ENCODE results near the gene NDUFAF8.
A peak's percentile ranks its signal among the peaks of the same experiment; 100 is the strongest.

NDUFAF8 gene, protein sequence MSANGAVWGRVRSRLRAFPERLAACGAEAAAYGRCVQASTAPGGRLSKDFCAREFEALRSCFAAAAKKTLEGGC

DNA sequence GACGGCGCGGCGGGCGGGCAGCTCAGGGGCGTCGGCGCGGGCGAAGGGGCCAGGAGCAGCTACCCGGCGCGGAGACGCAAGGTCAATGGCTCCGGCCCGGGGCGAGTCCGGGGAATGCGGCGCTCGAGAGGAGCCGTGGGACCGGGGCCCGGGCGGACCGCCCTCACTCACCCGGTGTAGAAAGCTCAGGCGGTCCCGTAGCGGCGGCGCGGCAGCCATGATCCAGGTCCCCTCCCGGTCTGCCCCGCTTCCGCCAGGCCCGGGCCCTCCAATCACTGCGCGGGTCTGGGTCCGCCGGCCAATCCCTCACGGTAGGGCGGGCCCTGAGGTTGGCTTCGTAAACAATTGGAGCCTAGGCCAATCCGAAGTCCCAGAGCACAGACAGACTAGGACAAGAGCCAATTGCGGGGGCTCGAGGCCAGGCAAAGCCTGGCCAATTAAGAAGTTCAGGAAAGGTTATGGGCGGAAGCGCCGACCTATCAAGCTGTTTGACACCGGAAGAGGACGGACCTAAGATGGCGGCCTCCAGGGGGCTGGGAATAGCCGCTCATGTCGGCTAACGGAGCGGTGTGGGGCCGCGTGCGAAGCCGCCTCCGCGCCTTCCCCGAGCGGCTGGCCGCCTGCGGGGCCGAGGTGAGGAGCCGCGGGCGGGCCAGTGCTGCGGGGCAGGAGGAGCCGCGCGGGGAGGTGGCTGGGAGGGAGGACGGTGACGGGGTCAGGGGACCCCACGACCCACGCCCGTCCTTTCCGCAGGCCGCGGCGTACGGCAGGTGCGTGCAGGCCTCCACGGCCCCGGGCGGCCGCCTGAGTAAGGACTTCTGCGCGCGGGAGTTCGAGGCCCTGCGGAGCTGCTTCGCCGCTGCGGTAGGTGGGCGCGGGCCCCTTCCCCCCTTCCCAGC is at the start of gene NDUFAF8, which contains the start of gene TEPSIN:
TSS of gene NDUFAF8 (plus strand) at position 504 of the 899 bp plus-strand sequence. CDS start at position 550, 46 bp downstream.
TSS of gene TEPSIN (minus strand) at position 241 of the 899 bp plus-strand sequence. CDS start at position 219, 22 bp downstream.
- DNase-seq (ENCODE audit: low spot score): peak; percentile 100

DNA sequence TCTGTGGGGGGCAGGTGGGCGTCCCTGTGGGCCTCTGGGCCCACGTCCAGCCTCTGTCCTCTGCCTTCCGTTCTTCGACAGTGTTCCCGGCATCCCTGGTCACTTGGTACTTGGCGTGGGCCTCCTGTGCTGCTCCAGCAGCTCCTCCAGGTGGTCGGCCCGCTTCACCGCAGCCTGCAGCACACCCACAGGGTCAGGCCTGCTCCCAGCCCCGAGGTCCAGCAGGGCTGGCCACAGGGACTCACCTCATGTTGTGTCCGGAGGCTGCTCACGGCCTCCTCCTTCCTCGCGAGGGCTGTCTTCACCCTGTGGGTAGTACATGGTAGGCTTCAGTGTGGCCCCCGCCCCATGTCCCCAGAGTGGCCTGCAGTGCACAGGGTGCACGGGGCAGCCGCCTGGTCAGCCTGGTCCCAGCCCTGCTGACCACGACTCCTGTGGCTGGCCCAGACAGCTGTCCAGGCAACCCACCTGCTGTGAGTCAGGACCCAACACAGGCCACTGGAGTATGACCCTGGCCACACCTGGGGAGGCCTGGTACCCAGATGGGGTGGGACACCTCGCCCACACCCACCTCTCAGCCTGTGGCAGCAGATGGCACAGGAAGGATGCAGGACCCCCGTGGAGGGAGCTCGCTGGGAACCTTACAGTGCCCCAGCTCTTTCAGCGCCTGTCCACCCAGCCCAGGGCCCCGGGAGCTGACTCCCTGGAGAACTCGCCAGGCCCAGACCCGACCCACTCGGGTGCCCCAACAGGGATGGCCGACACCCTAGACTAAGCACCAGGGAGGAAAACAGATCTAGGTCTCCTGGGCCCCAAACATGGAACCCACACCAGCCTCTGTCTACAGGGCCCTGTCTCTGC is 49.2 kb upstream of the NDUFAF8 start:
- peak; percentile 70 for DNase-seq (ENCODE audit: low spot score)

DNA sequence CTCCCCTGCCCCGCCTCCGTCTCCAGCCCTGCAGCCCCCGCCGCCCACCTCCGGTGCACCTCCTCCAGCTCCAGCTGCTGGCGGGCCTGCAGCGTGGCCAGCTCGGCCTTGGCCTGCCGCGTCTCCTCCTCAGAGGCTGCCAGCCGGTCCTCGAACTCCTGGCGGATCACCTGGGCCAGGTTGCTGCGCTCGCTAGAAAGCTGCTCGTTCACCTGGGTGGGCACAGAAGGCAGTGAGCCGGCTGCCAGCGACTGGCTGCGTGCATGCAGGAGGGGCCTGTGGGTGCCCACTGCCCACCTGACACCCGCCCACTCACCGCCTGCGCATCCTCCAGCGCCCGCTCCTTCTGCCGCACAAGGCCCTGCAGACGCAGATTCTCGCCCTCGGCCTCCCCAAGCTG is 48.5 kb upstream of the NDUFAF8 start:
- DNase-seq (ENCODE audit: low spot score): no peak

DNA sequence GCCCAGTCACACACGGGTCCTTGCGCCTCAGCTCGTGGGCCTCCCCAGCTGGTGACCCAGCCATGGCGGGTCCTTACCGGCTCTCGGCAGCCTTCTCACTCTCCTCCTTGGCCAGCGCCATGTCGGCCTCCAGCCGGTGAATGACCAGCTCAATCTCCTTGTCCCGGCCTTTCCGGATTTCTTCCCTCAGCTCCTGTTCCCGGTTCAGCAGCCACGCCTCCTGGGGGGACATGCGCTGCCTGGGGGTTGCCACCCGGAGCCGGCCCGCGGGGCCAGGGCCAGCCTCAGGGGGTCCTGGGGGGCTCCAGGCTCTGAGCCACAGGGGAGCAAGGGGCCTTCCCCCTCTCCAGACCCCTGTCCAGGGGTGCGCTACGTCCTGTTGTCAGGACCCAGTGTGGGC is 48.0 kb upstream of the NDUFAF8 start:
- no peak for DNase-seq (ENCODE audit: low spot score)

DNA sequence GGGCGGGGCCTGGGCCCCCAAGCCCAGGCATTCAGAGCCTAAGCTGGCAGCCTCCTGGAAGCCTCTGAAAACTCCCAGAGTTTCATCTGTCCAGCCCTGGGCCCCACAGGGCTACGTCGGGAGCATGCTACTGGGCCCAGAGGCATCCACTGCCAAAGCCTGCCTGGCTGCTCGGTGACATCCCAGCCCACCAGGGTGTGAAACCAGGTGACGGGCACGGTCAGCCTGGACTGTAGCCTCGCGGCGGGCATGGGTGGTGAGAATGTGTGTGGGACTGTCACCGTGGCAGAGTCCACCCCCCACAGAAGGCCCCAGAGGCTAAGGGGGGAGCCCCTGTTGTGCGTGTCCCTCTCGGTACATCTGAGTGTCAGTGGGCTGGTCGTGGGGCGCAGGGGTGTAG is 47.5 kb upstream of the NDUFAF8 start:
- no peak for DNase-seq (ENCODE audit: low spot score)

DNA sequence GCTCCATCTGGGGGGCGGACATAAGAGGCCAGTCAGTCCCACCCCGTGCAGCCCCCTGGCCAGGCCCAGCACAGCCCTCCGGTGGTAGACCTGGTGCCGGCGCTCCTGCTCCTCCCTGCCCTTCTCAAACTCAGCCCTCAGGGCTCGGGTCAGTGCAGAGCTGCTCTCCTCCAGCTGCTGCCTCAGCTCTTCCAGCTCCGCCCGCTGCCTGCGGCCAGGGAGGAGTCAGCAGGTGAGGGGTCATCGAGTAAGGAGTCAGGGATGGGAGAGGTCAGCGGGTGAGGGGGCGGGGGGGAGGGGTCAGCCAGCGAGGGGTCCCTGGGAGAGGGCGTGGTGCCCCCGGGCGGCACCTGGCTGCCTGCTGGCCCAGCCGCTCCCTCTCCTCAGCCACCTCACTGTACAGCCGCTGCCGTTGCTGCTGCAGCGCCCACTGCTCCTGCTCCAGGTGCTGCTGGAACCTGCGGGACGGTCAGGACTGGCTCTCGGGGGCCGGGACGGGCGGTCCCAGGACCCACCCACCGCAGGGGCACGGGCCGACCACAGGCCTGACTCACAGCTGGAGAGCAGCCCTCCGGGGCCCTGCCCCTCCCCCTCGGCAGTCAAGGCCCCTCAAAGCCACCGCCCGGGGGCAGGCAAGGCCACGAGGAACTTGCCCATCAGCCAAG is 46.6 kb upstream of the NDUFAF8 start:
- DNase-seq (ENCODE audit: low spot score): no peak

DNA sequence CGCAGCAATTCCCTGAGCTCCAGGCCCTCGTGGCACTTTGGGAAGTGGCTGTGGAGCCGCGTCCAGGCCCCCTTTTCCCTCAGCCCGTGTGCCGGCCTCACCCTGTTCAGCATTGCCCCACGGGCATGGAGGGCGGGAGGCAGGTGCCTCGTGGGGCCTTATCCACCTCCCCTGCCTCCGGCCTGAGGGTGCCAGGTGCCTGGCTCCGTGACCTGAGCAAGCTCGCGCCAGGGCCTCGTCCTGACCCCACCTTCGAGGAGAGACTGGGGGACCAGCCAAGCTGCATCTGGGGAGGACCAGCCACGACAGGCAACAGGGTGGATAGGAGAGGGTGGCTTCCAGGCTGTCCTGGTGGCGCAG is 46.1 kb upstream of the NDUFAF8 start:
- no peak for DNase-seq (ENCODE audit: low spot score)

DNA sequence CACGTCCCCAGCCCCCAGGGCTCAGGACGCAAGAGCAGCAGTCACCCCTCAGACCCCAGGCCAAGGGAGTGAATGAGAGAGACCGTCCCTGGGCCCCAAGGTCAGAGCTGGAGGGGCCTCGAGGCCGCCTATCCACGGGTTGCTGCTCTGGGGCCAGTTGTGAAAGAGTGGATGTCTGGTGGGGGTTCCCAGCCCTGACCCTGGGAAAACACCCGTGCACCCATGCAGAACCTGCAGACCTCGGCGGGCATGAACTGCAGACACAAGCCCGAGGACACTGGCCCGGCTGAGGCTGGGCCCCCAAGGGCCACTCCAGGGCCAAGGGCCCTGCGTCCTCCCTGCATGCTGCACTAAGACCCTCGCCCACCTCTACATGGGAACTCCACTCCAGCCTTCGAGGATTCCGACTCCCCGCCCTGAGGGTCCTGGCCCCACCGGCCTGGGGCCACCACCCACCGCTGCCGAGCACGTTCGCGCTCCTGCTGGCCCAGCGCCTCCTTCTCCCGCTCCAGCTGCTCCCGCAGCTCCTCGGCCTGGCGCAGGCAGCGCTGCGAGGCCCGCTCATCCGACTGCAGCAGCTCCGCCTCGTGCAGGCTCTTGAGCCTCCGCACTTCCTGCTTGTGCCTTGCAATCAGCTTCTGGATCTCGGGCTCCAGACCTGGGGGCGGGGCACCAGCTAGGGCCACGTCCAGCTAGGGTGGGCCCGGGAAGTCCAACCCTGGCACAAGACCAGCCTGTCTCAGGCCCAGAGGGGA is 45.5 kb upstream of the NDUFAF8 start:
- no peak for DNase-seq (ENCODE audit: low spot score)

DNA sequence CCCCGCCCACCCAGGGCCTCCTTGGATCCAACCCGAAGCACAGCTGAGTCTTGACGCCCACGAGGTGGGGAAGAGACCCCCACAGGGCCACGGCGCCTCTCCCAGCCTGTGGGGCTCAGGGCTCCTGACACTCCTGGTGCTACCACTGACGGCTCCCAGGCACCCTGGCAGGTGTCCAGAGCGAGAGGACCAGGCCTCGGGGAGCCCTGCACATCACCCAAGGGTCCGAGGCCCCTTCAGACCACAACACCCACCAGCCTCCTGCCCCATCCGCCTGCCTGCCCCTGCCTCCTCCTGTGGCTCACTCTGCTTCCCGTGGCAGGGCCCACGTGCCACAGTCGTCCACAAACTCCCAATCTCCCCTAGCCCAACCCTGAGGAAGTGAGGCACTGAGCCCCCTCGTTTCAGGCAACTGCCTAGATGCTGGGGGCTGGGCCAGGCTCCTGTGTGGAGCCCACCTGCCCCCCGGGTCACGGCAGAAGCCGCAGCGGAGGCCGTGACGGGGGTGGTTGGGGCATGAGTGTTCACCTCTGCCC is 44.8 kb upstream of the NDUFAF8 start:
- no peak for DNase-seq (ENCODE audit: low spot score)

DNA sequence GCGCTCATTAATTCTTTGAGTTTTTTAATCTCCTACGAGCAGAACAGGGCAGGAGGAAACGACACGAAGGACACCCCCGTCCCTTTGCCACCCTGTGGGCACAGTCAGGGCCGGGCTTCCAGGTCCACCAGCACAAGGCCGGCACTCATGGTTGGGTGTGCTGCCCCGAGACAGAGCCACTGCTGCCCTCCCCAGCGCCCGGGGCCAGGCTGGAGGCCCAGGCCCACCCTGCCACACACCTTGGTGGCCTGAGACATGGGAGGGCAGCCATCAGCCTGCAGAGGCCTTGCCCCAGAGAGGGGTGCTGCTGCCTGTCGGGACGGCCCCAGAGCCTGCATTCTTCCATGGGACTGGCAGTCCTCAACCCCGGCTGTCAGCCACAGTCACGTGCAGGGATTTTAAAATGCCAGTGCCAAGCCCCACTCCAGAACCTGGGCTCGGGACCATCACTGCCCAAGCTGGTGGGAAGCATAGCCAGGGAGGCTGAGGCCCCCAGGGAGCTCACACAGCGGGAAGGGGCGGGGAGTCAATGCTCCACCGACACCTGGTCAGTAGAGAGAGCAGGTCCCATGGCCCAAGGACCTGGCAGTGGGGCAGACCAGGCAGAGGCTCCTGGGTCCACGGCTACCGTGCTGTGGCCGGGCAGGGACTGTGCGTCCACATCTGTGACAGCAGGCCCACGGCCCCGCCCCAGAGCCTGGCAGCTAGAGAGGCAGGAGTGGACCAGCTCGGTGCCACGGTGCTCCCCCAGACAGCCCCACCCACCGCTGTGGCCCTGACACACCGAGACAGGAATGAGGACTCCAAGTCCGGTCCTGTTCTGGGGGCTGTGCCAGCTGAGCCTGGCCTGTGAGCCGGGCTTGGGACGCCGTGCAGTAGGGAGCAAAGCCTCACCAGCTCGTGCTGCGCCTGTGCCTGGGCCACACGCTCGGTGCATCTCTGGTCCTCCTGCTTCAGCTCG is 43.9 kb upstream of the NDUFAF8 start:
- no peak for DNase-seq (ENCODE audit: low spot score)

DNA sequence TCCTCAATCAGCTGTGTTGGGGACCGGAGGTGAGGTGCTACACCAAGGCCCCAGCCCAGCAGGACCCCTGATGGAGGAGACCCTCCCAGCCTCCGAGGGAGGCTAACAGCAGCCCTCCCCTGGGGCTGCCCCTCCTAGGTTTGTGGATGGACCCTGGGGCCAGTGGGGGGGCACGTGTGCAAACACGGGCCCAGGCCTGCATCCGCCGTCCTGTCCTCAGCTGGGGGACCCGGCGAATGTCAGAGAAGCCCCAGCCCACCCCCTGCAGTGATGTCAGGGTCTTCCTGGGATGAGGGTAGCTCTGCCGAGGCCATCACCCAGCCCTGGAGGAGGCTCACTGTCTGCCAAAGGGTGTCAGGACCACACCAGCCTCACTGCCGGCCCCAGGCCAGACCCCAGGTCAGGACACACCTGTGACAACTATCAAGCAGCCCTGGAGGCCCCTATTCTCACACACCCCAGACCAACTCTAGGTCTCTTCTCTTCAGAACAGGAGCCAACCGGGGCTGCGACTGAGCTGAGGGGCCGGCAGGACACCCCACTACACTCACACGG is 43.1 kb upstream of the NDUFAF8 start:
- no peak for DNase-seq (ENCODE audit: low spot score)

DNA sequence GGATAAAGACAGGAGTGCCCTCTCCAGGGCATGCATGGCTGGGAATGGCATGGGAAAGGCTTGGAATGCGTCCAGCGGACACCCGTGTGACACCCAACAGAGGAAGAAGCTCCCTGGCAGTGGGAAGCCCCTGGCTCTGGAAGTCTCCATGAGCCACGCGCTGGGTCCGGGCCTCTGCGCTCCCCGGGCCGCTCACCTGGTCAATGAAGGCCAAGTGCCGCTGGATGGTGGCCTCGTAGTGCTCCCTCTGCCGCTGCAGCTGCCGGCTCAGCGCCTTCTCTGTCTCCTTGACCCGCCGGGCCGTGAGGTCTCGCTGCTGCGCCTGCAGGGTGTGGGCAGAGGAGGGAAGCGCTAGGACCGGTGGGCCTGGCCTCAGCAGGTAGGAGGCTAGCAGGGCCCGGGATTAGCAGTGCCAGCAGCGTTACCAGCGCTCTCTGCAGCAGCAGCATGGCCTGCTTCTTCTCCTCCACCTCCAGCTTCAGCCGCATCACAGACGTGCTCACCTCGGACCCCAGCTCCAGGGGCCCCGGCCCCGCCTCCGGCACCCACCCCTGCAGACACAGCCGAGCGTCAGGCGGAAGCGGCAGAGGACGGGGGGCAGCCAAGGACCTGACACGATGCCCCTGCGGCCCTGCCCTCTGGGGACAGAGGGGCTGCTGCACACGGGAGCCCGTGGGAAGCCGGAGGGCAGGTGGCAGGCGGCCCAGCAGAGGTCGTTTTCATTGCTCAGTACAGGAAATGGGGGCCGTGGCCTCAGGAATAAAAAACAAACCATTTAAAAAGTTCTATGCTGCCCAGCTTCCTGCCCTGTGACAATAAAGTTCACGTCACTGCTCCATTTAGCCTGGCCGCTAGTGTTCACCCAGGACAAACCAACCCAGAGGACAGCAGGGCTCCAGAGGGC is 42.4 kb upstream of the NDUFAF8 start:
- DNase-seq (ENCODE audit: low spot score): no peak

DNA sequence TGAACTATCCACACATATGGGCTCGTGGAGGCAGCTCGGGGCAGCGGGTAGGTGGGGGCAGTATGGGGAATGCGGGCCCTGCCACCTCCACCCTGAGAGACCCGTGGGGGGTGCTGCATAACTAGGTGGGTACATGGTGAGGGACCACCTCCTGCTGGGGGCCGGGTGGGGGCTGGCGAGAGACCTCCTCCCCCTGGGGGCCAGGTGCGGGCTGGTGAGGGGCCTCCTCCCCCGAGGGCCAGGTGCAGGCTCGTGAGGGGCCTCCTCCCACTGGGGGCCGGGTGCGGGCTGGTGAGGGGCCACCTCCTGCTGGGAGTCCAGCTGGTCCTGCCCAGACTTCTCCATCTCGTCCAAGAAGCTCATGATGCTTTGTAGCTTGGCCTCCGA is 41.7 kb upstream of the NDUFAF8 start:
- no peak for DNase-seq (ENCODE audit: low spot score)

DNA sequence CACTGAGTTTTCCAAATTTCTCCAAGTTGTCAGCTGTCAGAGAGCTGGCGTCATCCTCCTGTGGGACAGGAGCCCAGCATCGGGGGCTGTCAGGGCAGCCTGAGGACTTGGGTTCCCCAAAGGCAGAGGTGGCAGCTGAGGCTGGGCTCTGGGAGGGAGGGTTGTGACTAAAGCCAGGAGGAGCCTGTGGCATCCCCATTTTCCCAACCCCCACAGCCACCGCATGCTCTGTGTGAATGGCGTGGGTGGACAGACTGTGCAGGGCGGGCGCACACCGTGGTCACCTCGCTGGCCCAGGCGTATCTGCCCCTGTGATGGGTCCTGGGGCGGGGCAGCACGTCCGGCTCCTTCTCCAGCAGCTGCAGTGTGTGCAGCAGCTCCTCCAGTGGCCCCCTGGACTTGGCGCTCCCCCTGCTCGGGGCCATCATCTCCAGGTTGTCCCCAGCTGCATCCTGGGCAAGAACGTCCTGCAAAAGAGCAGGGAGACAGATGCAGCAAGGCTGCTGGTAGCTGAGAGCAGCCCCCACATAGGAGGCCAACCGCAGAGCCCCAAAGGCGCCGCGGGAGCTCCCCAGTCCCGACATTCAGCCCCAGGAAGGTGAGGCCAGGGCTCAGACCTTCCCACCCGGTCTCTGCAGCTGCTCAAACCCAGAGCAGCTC is 41.2 kb upstream of the NDUFAF8 start:
- DNase-seq (ENCODE audit: low spot score): no peak

DNA sequence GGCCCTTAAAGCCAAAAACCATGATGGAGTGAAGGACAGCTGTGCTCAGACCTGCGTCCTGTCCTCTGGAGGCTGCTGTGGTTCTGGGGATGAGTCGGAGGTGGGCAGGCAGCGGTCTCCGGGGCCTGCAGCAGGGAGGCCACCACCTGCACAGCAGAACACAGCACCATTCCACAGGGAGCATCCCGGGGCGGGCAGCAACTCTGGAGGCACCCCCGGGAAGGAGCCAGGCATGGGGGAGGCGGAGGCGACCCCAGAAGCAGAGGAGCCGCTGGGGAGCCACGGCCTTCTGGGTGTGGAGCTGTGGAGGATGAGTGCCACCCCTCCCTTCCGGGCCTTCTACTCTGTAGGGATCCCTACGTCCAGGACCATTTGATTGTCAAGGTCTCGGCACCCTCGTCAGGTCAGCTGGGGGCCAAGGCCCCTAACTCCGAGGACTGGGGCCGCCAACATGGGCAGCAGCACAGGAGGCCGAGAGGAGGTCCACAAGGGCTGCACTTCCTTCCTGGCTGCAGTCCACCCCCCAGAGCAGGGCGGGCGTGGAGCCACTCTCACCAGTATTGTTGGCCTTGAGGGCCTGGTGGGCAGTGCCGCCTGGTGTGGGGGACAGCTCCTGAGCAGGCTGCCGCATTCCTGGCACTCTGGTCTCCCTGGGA is 40.2 kb upstream of the NDUFAF8 start:
- no peak for DNase-seq (ENCODE audit: low spot score)

DNA sequence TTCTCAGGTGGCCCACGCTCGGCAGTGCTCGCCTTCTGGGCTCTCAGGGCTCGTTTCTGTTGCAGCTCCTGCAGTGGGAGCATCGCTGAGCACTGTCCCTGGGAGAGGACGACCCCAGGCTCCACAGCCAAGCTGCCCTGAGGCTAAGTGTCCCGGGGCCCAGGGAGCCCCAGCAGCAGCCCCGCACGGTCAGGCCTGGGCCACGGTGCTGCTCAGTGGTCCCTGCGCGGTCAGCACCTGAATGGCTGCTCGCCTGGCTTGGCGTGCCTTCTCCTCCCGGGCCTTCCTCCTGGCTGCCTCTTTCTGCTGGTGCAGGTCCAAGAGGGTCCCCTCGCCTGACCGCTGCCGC is 39.7 kb upstream of the NDUFAF8 start:
- DNase-seq (ENCODE audit: low spot score): no peak

DNA sequence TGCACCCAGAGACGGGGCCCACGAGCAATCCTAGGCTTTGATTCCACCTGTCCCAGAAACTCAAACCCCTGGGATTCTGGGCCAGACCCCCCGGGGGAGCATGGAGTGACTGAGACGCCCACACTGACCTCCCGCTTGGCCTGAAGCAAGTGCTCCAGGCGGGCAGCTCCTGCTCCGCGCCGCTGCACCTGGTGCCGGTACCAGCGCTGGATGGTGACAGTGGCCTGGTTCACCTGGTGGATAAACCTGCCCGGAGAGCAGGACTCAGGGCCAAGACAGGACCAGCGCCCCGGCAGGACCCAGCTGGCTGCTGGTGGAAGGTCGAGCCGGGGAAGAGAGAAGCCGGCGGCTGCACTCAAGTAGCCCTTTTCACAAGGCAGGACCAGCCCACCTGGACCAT is 38.9 kb upstream of the NDUFAF8 start:
- no peak for DNase-seq (ENCODE audit: low spot score)

Measured in HuH-7.5 (cell line).